ENCODE measurements around the gene DCLK1. TPM values are rescaled to one million over a fixed set of nuclear protein-coding genes. Genes with fewer than 3 reads are reported as not detected.

DCLK1 gene
- total RNA-seq, 1 donor from 2014 or later = 9.1 TPM

DNA sequence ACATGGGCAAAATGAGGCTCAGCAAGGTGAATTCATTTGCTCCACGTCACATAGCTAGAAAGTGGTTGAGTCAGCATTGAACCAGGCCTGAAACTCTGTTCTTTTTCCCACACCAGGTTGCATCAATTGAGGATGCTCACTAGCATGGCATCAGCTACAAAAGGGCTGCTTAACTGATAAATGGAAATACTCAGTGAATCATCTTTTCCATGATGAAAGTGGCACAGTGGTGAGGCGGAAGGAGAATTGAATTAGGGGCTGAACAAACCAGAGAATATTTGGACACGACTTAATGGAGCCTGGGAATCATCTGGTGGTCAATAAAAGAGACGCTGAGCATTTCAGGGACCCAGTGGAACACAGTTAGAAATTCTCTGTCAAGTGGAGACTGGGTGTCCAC is 334.6 kb downstream of the DCLK1 start:
- Mint-ChIP-seq H3K4me1 (ENCODE audit: unreplicated experiment) (peaks cover 9% of the 10 kb centered on the region), H3K36me3 (ENCODE audit: unreplicated experiment) (no peaks in the 10 kb centered on the region), H3K4me3 (ENCODE audit: unreplicated experiment) (no peak overlapping the region), H3K27me3 (ENCODE audit: unreplicated experiment) (no peaks in the 10 kb centered on the region), H3K9me3 (ENCODE audit: unreplicated experiment) (no peaks in the 10 kb centered on the region), H3K27ac (ENCODE audit: unreplicated experiment) (no peak overlapping the region)
- TF ChIP-seq, protein P1, sequence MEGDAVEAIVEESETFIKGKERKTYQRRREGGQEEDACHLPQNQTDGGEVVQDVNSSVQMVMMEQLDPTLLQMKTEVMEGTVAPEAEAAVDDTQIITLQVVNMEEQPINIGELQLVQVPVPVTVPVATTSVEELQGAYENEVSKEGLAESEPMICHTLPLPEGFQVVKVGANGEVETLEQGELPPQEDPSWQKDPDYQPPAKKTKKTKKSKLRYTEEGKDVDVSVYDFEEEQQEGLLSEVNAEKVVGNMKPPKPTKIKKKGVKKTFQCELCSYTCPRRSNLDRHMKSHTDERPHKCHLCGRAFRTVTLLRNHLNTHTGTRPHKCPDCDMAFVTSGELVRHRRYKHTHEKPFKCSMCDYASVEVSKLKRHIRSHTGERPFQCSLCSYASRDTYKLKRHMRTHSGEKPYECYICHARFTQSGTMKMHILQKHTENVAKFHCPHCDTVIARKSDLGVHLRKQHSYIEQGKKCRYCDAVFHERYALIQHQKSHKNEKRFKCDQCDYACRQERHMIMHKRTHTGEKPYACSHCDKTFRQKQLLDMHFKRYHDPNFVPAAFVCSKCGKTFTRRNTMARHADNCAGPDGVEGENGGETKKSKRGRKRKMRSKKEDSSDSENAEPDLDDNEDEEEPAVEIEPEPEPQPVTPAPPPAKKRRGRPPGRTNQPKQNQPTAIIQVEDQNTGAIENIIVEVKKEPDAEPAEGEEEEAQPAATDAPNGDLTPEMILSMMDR (IDR thresholded peaks at IDR 0.05) = no peak
- no peak for DNase-seq (ENCODE audit: extremely low spot score, unreplicated experiment)

DNA sequence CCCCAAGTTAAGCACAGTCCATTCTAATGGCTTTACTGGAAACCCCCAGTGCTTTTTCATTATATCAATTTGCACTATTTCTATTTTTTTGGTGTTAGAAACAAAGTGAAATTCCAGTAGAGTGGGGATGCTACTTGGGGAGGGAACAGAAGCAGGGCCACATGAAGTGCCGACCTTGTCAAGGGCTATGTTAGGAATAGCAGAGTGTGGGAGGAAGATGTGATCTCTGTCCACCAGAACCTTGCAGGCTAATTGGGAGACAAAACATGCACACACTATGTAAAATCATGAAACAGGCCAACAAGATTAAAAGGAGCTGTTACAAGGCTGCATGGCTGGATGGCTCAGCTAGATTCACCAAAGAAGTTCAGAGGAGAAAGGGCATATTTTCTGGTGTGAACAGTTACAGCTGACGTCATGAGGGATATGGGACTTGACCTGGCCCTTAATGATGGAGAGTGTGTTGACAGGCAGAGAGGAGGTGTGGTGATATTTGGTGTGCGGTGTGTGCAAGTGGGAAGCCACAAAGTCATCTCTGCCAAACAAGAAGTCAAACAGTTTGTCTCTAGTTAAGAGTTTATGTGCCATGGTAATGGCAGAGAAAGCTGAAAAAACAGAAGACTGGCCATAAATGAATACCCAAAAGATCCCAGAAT is 336.3 kb downstream of the DCLK1 start:
- Mint-ChIP-seq H3K4me1 (ENCODE audit: unreplicated experiment) (peaks cover 12% of the 10 kb centered on the region), H3K9me3 (ENCODE audit: unreplicated experiment) (no peaks in the 10 kb centered on the region), H3K4me3 (ENCODE audit: unreplicated experiment) (no peak overlapping the region), H3K27me3 (ENCODE audit: unreplicated experiment) (no peaks in the 10 kb centered on the region), H3K27ac (ENCODE audit: unreplicated experiment) (no peak overlapping the region), H3K36me3 (ENCODE audit: unreplicated experiment) (no peaks in the 10 kb centered on the region)
- TF ChIP-seq, protein P1 (IDR thresholded peaks at IDR 0.05) = no peak
- no peak for DNase-seq (ENCODE audit: extremely low spot score, unreplicated experiment)

DNA sequence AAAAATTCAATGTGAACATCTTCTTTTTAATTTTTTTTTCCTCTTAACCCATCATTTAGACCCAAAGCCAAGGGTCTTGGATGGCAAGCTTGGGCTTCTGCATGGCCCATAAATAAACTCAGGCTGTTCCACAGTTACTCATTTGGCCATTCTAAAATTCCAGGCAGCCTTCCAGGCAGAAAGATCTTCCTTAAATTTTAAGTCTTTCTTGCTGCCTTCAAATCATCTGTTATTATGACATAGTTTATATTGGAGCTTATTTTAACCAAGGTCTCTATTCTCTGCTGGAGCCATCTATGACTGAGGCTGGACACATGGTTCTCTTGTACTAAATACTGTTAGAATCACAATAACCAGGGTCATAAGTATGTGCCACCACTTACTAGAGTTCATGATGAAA is 337.4 kb downstream of the DCLK1 start:
- TF ChIP-seq, protein P1 (IDR thresholded peaks at IDR 0.05) = no peak
- no peak for DNase-seq (ENCODE audit: extremely low spot score, unreplicated experiment)
- Mint-ChIP-seq H3K36me3 (ENCODE audit: unreplicated experiment) (no peaks in the 10 kb centered on the region), H3K27me3 (ENCODE audit: unreplicated experiment) (no peaks in the 10 kb centered on the region), H3K27ac (ENCODE audit: unreplicated experiment) (no peak overlapping the region), H3K9me3 (ENCODE audit: unreplicated experiment) (no peaks in the 10 kb centered on the region), H3K4me3 (ENCODE audit: unreplicated experiment) (no peak overlapping the region), H3K4me1 (ENCODE audit: unreplicated experiment) (peaks cover 12% of the 10 kb centered on the region)

DNA sequence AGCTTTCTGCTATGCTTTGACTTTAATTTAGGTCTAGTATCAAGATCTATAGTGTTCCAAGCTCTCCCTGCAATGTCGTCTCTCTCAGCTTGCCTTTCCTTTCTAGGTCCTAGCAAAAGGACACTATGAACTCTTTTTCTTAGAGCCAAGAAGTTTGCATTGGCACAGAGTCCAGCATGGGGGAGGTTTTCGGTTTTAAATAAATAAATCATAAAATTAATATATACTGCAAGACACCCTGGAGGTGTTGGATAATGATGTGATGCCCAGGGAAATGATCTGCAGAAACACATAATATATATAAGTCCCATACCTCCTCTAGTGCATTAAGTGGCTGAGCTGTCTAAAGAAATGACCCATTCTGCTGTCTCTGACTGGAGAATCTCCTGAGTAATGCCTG is 338.3 kb downstream of the DCLK1 start:
- no peak overlapping the region for H3K4me3 Mint-ChIP-seq (ENCODE audit: unreplicated experiment)
- DNase-seq (ENCODE audit: extremely low spot score, unreplicated experiment) = no peak
- H3K36me3 Mint-ChIP-seq (ENCODE audit: unreplicated experiment) = no peaks in the 10 kb centered on the region
- peaks cover 12% of the 10 kb centered on the region for H3K4me1 Mint-ChIP-seq (ENCODE audit: unreplicated experiment)
- H3K27me3 Mint-ChIP-seq (ENCODE audit: unreplicated experiment) = no peaks in the 10 kb centered on the region
- no peaks in the 10 kb centered on the region for H3K9me3 Mint-ChIP-seq (ENCODE audit: unreplicated experiment)
- H3K27ac Mint-ChIP-seq (ENCODE audit: unreplicated experiment) = no peak overlapping the region
- TF ChIP-seq, protein P1 (IDR thresholded peaks at IDR 0.05) = no peak

DNA sequence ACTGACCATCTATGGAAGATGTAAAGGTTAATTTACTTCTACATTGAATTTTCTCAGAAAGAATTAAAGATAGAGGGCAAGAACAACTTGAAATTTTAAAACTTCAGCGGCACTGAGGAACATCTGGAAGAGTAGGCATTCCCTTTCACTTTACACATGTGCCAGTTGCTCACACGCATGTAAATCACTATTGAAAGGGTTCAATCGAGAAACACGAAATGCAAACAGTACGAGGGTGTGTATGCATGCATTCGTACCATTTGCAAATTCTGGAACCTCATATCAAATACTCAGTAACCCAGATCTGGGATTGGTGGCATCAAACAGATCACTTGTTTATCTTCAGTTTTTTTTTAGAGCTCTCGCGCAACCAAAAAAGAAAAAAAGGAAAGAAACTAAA is 339.2 kb downstream of the DCLK1 start:
- H3K4me3 Mint-ChIP-seq (ENCODE audit: unreplicated experiment) = no peak overlapping the region
- H3K27ac Mint-ChIP-seq (ENCODE audit: unreplicated experiment) = no peak overlapping the region

More for the DNA sequence above, 339.2 kb downstream of the DCLK1 start:
- Mint-ChIP-seq H3K9me3 (ENCODE audit: unreplicated experiment) (no peaks in the 10 kb centered on the region), H3K4me1 (ENCODE audit: unreplicated experiment) (peaks cover 12% of the 10 kb centered on the region), H3K27me3 (ENCODE audit: unreplicated experiment) (no peaks in the 10 kb centered on the region), H3K36me3 (ENCODE audit: unreplicated experiment) (no peaks in the 10 kb centered on the region)
- TF ChIP-seq, protein P1 (IDR thresholded peaks at IDR 0.05) = no peak
- no peak for DNase-seq (ENCODE audit: extremely low spot score, unreplicated experiment)
